K562 (cell line): Measurements from ENCODE around the gene AARS1. TPM values are rescaled to one million over a fixed set of nuclear protein-coding genes. Genes with fewer than 3 reads are reported as not detected.

ENCODE experiments used
- HDAC2 ChIP-seq: fragments of 450-650 bp; IDR thresholded peaks from 2 replicates; pipeline ENCODE4 v1.6.1; 2016; ENCODE audit warnings: mild to moderate bottlenecking
- JUND ChIP-seq, 2 experiments: IDR thresholded peaks; 2 replicates in 1 of 2; 3 replicates in 1 of 2; pipeline ENCODE4 v1.6.1; 2011; ENCODE audit warnings: borderline replicate concordance in 2 of 2, low read depth in 2 of 2, low read length in 2 of 2, improper control_type of control experiment in 1 of 2, missing biosample characterization in 1 of 2, missing genetic modification characterization in 1 of 2, missing genetic modification reagents in 1 of 2
- POLR2H ChIP-seq: IDR thresholded peaks from 2 replicates; pipeline ENCODE4 v1.6.1; 2016; ENCODE audit warnings: missing genetic modification characterization, low read depth, mild to moderate bottlenecking, control low read depth, missing compliant biosample characterization, moderate library complexity
- XRCC3 ChIP-seq: fragments of 450-650 bp; IDR thresholded peaks from 2 replicates; pipeline ENCODE4 v1.6.1; 2017; ENCODE audit warnings: mild to moderate bottlenecking, moderate library complexity
- ZBTB40 ChIP-seq, 2 experiments: fragments of 450-650 bp in 1 of 2; sonication (generic) in 1 of 2; formaldehyde crosslinking in 1 of 2; IDR thresholded peaks; 2 replicates each; pipeline versions ENCODE4 v1.7.1 to v1.9.0; 2016 to 2022; ENCODE audit warnings: inconsistent platforms in 1 of 2, mild to moderate bottlenecking in 1 of 2, missing genetic modification reagents in 1 of 2
- ZEB2 ChIP-seq: fragments of 450-650 bp; IDR thresholded peaks from 2 replicates; pipeline ENCODE4 v1.6.1; 2016
- ZNF212 ChIP-seq: fragments of 450-650 bp; formaldehyde crosslinking; IDR thresholded peaks from 2 replicates; pipeline ENCODE4 v1.4.0; 2020; ENCODE audit warnings: mild to moderate bottlenecking
- polyA plus RNA-seq, 8 experiments: library from polyadenylated mRNA; depleted of rRNA in 4 of 8; stranded (reverse) in 5 of 8; unstranded in 3 of 8; fragments of >200 nt; fragmentation: Nextera tagmentation in 2 of 8; fragmentation: Illumina TruSeq in 1 of 8; extraction: Ambion mirVana in 2 of 8; extraction: Trizol in 1 of 8; gene quantifications; 2 replicates each; pipeline versions ENCODE4 v1.2.1 to v1.2.3, GENCODE V29; 2011 to 2014; ENCODE audit warnings: inconsistent platforms in 1 of 8, missing spikeins in 1 of 8
- total RNA-seq, 7 experiments: library from RNA; depleted of rRNA in 6 of 7; stranded (reverse); fragments of >200 nt in 6 of 7; fragmentation: Illumina TruSeq in 2 of 7; extraction: Trizol in 2 of 7; gene quantifications; 2 replicates each; pipeline versions ENCODE4 v1.2.1 to v1.2.3, GENCODE V29; 2011 to 2021; ENCODE audit warnings: low replicate concordance in 1 of 7
- TF ChIP-seq, protein P1 (sequence below): fragments of 250-450 bp; sonication (Bioruptor Pico); IDR thresholded peaks from 2 replicates; pipeline ENCODE4 v1.5.0; 2020; ENCODE audit warnings: mild to moderate bottlenecking, borderline replicate concordance
- TF ChIP-seq, protein P2 (sequence below): fragments of 250-450 bp; sonication (Bioruptor Pico); IDR thresholded peaks from 2 replicates; pipeline ENCODE4 v1.5.0; 2021
- TF ChIP-seq, protein P3 (sequence below): sonication (generic); formaldehyde crosslinking; IDR thresholded peaks from 2 replicates; pipeline ENCODE4 v1.8.1; 2023; ENCODE audit warnings: mild to moderate bottlenecking, missing genetic modification reagents

The AARS1 gene
- total and polyA plus RNA-seq, 9 of the 15 experiments (the other 6 are each of a cell fraction or from before 2014, with no cell fraction given) = 50.1 to 235 (median 174) TPM

GRCh38 chr16:70250748-70251628, 38.3 kb downstream of the AARS1 start (continued):
- no peak for TF ChIP-seq XRCC3
- no peak for TF ChIP-seq POLR2H (tag)
- TF ChIP-seq ZEB2 = no peak
- TF ChIP-seq ZNF212 (CRISPR knock-in tag) = no peak
- TF ChIP-seq HDAC2 = no peak
- TF ChIP-seq, protein P1, sequence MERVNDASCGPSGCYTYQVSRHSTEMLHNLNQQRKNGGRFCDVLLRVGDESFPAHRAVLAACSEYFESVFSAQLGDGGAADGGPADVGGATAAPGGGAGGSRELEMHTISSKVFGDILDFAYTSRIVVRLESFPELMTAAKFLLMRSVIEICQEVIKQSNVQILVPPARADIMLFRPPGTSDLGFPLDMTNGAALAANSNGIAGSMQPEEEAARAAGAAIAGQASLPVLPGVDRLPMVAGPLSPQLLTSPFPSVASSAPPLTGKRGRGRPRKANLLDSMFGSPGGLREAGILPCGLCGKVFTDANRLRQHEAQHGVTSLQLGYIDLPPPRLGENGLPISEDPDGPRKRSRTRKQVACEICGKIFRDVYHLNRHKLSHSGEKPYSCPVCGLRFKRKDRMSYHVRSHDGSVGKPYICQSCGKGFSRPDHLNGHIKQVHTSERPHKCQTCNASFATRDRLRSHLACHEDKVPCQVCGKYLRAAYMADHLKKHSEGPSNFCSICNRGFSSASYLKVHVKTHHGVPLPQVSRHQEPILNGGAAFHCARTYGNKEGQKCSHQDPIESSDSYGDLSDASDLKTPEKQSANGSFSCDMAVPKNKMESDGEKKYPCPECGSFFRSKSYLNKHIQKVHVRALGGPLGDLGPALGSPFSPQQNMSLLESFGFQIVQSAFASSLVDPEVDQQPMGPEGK (CRISPR knock-in tag) = no peak
- TF ChIP-seq JUND (IDR thresholded peaks at IDR 0.05; ENCODE audit: borderline replicate concordance, low read depth, low read length) = no peak
- TF ChIP-seq JUND (tag; IDR thresholded peaks at IDR 0.05; ENCODE audit: borderline replicate concordance, low read depth, low read length) = no peak
- TF ChIP-seq, protein P2, sequence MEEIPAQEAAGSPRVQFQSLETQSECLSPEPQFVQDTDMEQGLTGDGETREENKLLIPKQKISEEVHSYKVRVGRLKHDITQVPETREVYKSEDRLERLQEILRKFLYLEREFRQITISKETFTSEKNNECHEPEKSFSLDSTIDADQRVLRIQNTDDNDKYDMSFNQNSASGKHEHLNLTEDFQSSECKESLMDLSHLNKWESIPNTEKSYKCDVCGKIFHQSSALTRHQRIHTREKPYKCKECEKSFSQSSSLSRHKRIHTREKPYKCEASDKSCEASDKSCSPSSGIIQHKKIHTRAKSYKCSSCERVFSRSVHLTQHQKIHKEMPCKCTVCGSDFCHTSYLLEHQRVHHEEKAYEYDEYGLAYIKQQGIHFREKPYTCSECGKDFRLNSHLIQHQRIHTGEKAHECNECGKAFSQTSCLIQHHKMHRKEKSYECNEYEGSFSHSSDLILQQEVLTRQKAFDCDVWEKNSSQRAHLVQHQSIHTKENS (CRISPR knock-in tag) = no peak
- 0 out of 2 replicates have a peak, but pooled peaks have one; percentile 6 for TF ChIP-seq ZBTB40 (IDR thresholded peaks at IDR 0.05)
- no peak for TF ChIP-seq ZBTB40 (CRISPR knock-in tag; IDR thresholded peaks at IDR 0.05)
- TF ChIP-seq, protein P3, sequence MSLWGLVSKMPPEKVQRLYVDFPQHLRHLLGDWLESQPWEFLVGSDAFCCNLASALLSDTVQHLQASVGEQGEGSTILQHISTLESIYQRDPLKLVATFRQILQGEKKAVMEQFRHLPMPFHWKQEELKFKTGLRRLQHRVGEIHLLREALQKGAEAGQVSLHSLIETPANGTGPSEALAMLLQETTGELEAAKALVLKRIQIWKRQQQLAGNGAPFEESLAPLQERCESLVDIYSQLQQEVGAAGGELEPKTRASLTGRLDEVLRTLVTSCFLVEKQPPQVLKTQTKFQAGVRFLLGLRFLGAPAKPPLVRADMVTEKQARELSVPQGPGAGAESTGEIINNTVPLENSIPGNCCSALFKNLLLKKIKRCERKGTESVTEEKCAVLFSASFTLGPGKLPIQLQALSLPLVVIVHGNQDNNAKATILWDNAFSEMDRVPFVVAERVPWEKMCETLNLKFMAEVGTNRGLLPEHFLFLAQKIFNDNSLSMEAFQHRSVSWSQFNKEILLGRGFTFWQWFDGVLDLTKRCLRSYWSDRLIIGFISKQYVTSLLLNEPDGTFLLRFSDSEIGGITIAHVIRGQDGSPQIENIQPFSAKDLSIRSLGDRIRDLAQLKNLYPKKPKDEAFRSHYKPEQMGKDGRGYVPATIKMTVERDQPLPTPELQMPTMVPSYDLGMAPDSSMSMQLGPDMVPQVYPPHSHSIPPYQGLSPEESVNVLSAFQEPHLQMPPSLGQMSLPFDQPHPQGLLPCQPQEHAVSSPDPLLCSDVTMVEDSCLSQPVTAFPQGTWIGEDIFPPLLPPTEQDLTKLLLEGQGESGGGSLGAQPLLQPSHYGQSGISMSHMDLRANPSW = no peak
